ENCODE measurements around the gene TOR3A.

Gene TOR3A

DNA sequence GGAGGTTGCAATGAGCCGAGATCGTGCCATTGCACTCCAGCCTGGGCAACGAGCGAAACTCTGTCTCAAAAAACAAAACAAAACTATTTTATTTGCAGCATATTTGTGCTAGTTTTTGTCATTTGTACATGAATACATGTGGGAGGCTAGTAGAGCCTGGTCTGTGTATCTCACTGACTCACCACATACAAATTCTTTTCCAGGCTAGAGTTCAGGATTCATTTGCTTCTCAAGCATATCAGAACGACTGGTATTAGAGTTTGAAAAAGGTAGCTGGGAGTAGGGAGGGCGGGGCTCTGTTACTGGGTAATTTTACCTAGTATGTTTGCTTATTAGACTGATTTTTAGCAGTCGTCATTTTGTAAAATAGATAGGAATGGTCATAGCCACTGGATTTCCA, 4.5 kb upstream of the TOR3A start:
- DNase-seq, result no peak

DNA sequence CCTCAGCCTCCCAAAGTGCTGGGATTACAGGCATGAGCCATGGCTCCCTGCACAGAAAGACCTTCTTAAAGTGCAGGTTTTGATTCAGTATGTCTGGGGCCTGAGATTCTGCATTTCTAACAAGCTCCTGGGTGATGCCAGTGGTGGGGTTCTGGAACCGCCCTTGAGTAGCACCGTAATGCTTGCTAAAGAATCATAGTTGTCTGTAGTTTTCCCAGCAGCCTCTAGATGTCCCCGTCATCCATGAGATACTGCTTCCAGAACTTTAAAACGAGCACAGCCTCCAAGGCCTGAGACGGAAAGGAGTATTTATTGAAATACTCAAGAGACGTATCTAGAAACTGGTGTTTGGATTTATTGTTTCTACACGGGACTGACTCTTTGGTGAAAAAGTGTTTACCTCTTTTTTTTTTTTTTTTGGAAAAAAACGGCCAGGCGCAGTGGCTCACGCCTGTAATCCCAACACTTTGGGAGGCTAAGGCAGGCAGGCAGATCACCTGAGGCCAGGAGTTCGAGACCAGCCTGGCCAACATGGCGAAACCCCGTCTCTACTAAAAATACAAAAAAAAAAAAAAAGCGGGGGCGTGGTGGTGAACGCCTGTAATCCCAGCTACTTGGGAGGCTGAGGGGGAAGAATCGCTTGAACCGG, 2.6 kb upstream of the TOR3A start:
- peak; percentile 61 to 78 for DNase-seq

DNA sequence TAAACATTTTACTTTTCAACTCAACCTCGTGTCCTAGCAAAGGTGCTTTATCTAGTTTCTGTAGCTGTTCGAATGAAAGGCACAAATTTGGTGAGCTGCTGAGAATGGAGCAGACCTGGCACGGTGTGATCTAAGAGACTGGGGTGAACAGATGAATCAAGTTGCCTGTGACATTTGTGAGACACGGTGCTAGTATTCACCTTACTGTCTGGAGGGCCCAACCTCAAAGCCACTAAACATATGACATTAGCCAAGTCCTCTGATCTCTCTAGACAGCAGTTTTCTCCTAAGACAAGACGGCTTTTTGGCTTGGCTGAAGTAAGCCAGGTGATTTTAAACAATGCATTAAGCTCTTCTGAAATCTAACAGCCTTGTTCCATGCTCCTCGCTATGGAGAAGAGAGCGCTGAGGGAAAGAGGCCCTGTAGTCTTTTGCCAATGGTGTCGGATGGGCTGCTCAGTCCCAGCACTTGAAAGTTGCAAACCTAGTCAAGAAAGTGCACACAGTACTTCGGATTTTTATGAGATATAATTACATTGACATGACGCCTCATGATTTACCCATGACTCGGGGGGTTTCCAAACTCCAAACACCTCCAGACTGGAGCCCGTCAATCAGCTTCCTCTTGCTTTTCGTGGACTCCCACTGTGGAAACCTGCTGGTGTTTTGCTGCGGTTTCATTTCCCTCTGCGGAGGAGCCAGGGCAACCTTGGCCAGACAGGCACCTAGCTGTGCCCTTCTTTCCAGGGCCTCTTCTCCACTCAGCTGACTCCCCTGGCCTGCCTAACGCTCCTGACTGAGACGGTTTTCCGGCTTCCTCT, 794 bp upstream of the TOR3A start:
- DNase-seq, result no peak

DNA sequence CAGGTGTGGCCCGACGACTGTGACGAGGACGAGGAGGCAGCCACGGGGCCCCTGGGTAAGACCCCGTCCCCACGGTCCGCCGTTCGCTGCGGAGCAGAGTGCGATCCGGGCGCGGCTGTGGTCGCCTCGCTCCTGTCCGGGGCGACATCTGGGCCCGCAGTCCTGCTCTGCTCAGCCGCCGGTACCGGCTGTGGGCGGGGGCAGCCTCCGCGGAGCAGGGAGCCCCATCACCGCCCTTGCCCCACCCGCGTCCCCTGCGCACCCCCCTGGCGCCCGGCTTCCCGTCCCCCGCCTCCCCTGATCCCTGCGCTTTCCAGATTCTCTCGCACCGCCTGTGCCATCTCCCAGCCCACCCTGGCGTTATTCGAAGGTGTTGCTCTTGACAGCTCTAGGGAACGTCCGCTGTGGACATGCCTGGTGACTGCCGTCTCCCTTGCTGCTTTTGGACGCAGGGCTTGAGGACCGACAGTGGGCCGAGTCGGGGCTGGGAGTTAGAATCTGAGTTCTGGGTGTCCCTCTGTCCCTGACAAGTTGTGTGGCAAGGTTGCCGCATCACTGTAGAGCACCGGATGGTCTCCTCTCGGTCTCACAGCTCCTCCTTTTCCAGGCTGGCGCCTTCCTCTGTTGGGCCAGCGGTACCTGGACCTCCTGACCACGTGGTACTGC, 596 bp downstream of the TOR3A start:
- DNase-seq, result peak in 1 of 2 experiments; percentile 42

DNA sequence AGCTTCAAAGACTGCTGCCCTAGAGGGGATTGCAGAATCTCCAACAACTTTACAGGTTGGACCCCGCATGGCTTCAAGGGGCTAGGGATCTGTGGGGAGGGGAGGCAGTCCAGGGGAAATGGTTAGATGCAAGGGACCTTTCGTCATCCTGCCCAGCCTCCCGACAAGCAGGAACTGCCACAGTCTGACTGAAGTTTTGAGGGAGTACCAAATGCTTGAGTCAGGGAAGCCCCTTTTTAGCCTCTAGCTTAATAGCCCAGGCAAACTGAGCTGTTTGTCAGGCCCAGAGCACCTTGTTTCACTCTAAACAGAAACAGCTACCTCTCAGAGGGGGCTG, 1.1 kb downstream of the TOR3A start:
- no peak for DNase-seq

DNA sequence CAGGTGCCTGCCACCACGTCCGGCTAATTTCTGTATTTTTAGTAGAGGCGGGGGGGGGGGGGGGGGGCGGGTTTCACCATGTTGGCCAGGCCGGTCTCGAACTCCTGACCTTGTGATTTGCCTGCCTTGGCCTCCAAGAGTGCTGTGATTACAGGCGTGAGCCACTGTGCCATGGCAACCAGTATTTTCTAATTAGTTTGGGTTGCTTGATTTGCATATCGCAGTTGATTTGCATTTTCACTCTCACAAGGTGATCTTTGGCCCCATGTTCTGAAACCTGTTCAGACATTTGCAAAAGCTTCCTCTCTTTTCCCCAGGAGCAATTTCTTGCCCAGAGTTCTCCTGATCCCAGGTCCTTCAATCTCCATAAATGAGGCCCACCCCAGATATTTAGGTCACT, 1.7 kb downstream of the TOR3A start:
- DNase-seq, result no peak

DNA sequence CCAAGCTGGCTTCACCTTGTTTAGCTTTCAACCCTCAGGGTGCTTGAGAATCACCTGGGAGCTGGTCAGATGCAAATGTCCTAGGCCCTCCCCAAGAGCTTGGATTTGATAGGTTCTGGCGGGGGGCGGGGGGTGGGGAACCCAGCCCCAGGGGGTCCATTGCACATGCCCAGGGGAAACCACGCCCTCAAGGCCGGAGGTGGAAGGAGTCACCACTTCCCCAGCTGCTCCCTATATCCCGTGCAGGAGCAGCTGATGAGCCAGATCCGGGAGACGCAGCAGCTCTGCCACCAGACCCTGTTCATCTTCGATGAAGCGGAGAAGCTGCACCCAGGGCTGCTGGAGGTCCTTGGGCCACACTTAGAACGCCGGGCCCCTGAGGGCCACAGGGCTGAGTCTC, 5.8 kb downstream of the TOR3A start:
- no peak for DNase-seq

DNA sequence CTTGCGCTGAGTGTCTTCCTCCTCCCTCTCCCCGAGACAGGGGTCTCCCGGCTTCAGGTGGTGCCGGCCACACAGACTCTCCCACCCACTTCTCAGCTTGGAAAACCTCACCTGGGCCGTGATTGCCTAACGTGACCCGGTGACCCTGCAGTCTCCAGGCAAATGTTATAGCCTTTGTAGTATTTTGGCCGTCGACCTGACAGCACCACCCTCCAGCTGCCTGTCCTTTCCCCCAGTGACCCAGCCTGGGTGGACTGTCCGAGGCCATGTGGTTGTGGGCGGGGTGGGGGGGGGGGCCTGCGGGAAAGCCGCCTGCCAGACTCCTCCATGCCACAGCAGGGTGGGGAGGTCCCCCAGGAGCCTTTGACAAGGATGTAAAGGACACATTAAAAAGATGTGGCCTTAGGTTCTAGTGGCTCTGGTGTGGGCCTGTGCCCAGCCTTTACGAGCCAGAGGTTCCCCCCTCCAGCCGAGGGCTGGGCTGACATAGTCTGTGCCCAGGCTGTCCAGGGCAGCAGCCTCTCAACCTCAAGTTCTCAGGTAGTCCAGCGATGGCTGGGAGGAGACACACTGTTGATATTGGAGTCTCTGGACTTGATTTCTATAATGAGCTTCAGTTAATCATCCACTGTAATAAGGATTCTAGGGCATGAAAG, 8.1 kb downstream of the TOR3A start:
- DNase-seq, result no peak

DNA sequence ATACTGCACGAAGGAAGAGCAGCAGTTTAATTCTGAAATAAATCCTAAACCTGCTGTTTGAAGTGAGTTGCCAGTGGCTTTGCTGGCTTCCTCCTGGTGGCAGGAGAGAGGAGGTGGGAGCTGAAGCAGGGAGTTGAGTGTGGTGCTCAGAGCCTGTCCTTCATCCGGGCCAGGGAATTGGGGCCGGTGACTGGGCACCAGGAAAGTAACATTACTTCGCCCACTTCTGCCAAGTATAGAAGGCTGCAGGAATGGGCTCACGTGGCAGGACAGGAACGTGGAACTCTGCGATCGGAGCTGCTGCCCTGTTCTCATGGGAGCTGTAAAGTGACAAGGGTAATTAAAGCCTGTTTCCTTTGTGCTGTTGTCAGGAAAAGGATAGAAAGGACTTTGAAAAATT, 8.7 kb downstream of the TOR3A start:
- DNase-seq, result no peak

DNA sequence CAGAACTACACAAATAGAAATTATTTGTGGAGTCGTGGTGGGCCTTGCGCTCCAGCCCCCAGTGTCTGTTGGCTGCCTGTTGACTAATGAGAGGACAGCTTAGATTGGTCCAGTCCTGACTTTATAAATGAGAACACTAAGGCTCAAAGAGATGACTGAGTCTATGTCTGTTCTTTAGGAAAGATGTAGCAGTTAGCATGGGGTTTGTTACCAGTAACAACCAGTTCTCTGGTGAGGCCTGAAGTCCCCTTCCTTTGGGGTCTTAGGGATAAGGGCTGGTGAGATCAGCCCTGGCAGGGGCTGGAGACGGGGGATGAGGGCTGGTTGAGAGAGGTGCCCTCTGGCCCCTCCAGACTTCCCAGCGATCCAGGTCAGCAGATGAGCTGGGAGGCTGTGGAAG, 9.1 kb downstream of the TOR3A start:
- no peak for DNase-seq

DNA sequence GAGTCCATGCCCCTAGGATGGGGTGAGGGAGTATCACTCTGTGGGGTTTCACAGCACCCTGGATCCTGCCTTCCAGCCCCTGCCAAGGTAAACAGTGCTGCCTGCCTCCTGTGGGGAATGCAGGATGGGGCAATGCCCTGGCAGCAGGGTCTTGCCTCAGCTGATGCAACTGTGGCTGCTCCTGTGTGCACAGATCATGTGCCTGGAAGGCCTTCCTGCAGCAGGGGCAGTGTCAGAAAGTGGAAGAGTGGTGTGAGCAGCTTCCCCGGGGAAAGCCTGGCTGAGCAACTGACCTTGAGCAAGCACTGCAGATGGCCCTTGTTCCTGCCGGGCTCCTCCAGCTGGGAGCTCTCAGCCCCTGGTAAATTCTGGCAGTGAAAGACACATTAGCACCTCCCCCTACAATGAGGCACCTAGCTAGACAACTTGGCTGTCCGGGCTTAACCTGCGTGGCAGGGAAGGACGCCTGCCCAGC, 9.9 kb downstream of the TOR3A start:
- DNase-seq, result peak in 1 of 2 experiments; percentile 65

DNA sequence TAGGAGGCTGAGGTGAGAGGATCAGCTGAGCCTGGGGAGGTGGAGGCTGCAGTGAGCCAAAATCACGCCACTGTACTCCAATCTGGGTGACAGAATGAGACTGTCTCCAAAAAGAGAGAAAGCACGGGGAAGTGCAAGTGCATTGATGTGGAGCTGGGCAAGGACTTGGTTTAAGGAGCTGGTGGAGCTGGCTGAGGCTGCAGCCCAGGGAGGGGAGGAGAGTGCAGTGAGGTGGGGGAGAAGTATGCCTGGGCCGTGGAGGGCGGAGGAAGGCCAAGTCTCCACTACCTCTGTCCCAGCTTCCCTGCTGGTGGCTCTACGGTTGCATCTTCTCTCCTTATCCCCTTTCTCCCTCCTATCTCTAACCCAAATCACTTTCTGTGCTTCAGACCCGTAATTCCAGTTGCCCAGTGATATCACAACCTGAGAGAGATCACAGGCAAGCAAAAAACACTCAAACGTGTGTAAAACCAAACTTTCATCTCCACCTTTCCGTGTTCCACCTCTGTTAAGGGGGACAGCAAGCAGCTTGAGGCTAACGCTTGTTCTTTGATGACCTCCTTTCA, 11.1 kb downstream of the TOR3A start:
- no peak for DNase-seq

DNA sequence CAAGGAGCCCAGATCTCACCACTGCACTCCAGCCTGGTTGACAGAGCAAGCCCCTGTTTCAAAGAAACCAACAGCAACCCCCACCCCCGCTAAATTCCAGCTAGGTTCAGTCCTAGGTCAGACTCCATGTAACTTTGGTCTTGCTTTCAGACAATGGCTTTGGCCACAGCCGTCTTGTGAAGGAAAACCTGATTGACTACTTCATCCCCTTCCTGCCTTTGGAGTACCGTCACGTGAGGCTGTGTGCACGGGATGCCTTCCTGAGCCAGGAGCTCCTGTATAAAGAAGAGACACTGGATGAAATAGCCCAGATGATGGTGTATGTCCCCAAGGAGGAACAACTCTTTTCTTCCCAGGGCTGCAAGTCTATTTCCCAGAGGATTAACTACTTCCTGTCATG, 12.9 kb downstream of the TOR3A start:
- DNase-seq, result no peak

DNA sequence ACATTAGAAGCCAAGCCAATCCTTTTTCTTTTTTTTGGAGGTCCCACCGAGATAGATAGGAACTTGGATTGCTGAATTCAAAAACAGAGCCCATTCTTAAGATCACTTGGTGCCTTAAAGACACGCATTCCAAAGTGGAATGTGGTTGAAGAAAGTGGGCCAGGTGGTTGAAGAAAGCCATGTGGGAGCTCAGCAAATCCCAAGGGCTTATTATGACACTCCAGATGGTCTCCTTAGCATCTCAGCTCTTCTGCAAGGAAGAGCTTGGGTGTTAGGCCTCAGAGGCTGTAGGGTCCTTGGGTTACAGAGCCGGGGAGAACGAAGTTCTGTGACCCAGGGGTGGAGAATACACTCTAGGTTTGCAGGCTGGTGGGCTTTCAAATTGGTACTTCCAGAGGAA, 13.5 kb downstream of the TOR3A start:
- no peak for DNase-seq

DNA sequence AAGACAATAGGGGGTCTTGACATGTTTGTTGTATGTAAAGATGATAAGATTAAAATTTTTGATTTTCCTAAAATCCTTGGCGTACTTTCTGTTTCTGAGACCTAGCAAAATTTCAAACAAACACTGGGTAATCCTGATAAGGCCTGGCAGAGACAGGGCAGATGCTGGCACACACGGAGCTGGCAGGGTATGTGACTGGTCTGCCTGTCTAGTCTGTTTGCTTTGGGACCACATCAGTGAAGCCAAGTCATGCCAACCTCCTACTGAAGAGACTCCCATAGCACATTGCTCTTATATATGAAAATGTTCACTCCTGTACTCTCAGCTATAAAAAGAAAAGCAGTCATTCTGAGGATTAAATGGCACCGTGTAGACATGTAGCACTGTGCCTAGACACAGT, 14.1 kb downstream of the TOR3A start:
- no peak for DNase-seq

DNA sequence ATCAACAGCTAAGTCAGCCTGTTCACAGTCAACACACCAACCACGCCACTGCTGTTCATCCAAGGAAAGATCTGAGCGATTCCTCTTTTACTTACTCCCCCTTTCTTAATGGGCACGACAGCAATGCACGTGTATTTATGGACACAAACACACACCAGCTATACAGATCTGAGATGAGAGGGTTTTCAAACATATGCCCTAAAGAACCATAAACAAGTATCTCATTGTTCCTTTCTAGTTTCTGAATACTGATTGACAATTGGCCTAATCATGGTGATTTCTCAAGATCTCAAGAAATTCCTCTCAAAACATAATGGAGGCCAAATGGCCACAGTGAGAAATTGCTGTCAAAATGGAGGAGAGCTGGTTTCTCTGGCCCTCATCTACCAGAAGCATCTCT, 18.0 kb downstream of the TOR3A start:
- DNase-seq, result no peak

DNA sequence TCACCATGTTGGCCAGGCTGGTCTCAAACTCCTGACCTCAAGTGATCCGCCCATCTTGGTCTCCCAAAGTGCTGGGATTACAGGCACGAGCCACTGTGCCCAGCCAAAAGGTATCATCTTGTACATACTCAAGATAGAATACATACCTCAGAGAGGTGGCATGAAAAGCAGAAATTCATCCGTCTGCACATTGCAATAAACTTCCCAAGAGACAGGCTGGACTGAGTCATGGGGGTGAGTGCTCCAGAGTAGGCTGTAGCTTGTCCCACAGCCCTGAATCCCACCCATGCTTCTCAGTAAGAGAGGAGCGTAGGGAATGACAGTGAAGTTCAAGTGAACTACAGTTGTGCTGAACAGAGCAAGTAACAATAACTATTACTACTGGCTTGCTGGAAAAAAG, 19.7 kb downstream of the TOR3A start:
- DNase-seq, result no peak

DNA sequence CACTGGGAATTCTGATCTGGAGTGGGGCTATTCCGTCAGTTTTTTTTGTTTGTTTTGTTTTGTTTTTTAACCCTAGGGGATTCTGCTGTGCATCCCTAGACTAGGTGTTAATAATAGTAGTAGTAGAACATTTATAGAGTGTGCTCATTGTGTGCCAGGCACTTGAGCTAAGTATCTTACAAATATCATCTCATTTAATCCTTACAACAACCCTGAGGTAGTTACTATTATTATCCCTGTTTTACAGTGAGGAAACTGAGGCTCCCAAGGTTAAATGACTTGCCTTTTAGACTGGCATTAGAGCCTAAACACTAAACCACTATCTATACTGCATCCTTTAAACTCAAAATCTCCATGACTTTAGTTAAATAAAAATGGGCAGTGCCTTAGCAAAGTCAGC, 22.1 kb downstream of the TOR3A start:
- no peak for DNase-seq

DNA sequence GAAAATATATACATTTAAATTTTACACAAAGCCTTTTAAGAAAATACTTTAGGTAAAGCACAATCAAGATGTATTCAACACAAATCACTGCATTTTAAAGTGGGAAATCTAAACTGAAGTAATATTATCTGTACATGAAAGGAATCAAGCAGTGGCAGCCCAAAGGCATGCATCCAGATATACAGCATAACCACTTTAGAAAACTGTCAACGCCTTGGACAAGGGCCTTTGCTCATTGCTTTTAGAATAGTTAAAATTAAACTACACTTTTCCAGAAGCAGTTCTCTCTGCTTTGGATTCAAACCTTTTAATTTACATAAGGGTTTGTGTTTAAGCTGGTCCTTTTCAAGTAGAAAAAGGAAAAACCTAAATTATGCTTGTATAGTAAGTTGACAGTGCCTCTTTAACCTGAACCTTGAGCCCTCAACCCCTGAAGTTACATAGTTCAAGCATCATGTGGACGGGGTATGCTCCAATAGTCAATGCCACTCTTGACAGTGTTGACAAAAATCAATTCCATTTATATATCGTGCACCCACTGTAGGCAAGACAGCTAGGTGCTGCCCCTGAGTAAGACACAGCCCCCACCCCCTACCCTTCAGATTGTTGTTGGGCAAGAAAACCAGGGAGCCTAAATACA, 22.9 kb downstream of the TOR3A start:
- no peak for DNase-seq

DNA sequence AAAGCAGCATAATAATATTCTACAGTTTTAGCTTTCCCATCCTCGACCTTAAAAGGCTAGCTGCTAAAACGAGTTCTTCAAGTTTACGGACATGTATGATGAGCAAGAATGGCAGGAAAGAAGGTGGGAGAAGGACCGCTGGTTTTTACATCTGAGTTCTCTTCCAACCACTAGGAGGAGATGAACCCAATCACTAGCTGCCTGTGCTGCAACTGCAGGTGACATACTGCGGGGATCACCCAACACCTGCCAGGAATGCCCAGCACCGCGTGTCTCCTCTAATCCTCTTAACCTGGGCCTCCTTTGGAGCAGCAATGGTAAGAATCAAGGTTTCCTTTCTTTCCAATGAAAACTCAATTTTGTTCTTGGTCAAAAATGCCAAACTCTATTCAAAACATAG, 23.5 kb downstream of the TOR3A start:
- peak in 1 of 2 experiments; percentile 19 for DNase-seq

DNA sequence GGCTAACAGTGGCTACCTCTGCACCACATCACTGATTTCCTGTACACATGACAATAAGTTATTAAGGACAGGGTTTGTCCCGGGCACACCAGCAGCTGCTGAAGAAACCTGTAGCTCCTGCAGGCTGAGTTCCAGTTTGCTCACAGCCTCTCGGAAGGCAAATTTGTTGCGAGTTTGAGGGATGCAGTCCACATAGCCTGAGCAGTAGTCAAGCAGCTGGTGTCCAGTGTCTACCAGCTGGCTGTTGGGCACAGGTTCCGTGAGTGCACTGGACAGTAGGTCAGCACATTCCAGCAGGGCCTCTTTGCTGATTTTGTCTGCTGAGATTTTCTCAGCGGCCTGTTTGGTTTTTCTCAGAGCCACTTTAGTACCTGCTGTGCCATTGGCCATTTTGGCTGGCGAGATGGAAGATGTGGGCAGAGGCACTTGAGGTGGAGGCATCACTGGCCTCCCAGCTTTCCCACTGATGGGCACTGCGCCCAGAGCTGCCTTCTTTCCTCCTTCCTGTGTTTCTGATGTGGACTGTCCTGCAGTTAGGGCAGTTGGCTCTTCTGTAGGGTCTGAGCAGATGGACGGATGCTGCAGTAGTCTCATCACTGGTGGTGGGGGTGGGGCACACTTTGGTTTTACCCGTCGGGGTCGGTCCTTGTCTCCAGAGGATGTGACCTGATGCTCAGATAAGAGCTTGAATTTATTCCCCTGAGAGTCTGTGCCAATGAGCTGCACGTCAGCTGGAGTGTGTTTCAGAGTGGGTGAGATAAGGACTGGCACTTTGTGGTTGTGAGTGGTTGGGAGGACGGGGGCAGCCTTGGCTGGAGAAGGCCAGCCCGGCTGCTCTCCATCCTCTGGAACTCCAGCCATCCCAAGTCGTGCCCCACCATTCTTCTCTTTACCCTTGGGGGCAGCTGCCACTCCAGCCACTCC, 26.1 kb downstream of the TOR3A start:
- no peak for DNase-seq

DNA sequence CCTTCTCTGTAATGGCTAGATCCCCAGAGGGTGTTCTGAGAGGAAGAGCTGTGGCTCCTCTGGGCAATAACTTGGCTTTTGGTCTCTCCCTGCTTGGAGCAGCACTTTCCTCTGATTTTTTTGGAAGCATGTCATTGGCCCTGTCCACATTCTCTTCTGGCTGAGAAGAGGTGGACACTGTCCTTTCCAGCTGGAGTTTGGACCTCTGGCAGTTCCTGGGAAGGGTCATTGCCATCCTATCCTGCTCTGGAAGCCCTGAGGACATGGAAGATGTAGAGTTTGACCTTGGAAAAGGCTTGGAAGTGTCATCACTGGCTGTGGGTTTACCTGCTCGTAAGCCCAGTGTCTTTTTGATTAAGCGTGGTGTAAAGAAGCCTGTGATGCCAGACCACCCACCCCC, 26.8 kb downstream of the TOR3A start:
- no peak for DNase-seq

All from NCI-H2081 (cell line).